ENCODE data around the gene GNL1. TPM values are rescaled to one million over a fixed set of nuclear protein-coding genes. Genes with fewer than 3 reads are reported as not detected.
"Not testable (repeated sequence)": the region's sequence is repeated elsewhere in the genome, so short reads cannot be mapped to it uniquely, and the experiment has no call there.

GNL1 gene
- total RNA-seq, 2 experiments from 2014 or later = 64.0 to 73.5 TPM

- H3K27ac Mint-ChIP-seq = not testable (repeated sequence)
Measured at GRCh38 chr6:30498705-30499104, 57.6 kb downstream of the GNL1 start.

DNA sequence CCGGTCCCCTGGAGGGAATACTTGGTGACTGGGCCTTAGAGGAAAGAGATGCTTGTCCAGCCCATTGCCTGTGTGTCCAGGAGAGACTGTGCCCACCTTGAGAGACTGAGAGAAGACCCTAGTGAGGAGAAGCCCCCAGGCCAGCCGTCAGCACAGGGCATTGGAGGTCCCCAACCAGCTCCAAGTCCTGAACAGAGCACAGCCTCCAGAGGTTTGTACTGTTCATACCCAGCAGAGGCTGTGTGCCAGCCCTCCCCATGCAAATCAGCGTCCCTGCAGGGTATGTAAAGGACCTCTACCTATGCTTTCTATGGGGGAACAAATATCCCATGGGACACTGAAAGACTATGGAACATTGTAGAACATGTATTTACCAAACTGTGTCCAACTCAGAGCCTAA lies 58.6 kb downstream of the GNL1 start:
- Mint-ChIP-seq H3K36me3 (peaks cover 18% of the 10 kb centered on the region), H3K4me1 (peaks cover 49% of the 10 kb centered on the region), H3K4me3 (no peak overlapping the region), H3K27me3 (no peaks in the 10 kb centered on the region), H3K27ac (no peak overlapping the region), H3K9me3 (ENCODE audit: low read depth) (no peaks in the 10 kb centered on the region)
- DNase-seq = no peak
- CTCF ChIA-PET = interaction anchor here (2.5 kb wide), 1 partner anchor 45 kb away, joined by 25 read pairs; no protein-coding TSS in a partner anchor
- ATAC-seq = no peak

More at GRCh38 chr6:30498705-30499104, 57.6 kb downstream of the GNL1 start:
- DNase-seq; H3K36me3 Mint-ChIP-seq; H3K4me3 Mint-ChIP-seq; H3K9me3 Mint-ChIP-seq (ENCODE audit: low read depth); H3K27me3 Mint-ChIP-seq; ATAC-seq: not testable (repeated sequence)
- CTCF ChIA-PET = interaction anchor here (4.7 kb wide), 1 partner anchor 43 kb away, joined by 22 read pairs; no protein-coding TSS in a partner anchor
- peaks cover 40% of the 10 kb centered on the region for H3K4me1 Mint-ChIP-seq

GRCh38 chr6:30497261-30497599 lies 59.1 kb downstream of the GNL1 start:
- H3K36me3 Mint-ChIP-seq = peaks cover 22% of the 10 kb centered on the region
- not testable (repeated sequence) for H3K27me3 Mint-ChIP-seq; H3K27ac Mint-ChIP-seq; H3K4me3 Mint-ChIP-seq; ATAC-seq; H3K9me3 Mint-ChIP-seq (ENCODE audit: low read depth); DNase-seq
- peaks cover 54% of the 10 kb centered on the region for H3K4me1 Mint-ChIP-seq
- CTCF ChIA-PET = interaction anchor here (1.3 to 2.5 kb wide), 2 partner anchors 32 to 46 kb away, joined by 5 to 25 read pairs; no protein-coding TSS in a partner anchor

GRCh38 chr6:30495993-30496392 lies 60.3 kb downstream of the GNL1 start:
- Mint-ChIP-seq H3K27me3 (no peaks in the 10 kb centered on the region), H3K27ac (peak overlapping the region; percentile 18), H3K36me3 (peaks cover 35% of the 10 kb centered on the region), H3K9me3 (ENCODE audit: low read depth) (no peaks in the 10 kb centered on the region), H3K4me1 (peaks cover 62% of the 10 kb centered on the region), H3K4me3 (no peak overlapping the region)
- no peak for DNase-seq
- no peak for ATAC-seq
- CTCF ChIA-PET = interaction anchor here (1.0 to 2.5 kb wide), 6 partner anchors 14 to 47 kb away, joined by 3 to 25 read pairs (median 4); no protein-coding TSS in a partner anchor

DNA sequence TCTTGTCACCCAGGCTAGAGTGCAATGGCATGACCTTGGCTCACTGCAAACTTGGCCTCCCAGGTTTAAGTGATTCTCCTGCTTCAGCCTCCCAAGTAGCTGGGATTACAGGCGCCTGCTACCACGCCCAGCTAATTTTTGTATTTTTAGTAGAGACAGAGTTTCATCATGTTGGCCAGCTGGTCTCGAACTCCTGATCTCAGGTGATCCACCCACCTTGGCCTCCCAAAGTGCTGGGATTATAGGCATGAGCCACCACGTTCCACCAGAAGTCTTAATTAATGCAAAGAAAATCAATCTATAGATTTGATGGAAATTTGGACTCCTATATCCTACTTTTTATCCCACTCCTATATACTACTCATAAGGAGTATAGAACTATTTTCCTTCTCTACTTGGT lies 61.2 kb downstream of the GNL1 start:
- H3K36me3 Mint-ChIP-seq = peaks cover 44% of the 10 kb centered on the region
- CTCF ChIA-PET = interaction anchor here (1.7 to 5.6 kb wide), 2 partner anchors 47 to 51 kb away, joined by 4 to 69 read pairs; no protein-coding TSS in a partner anchor
- peak overlapping the region; percentile 4 for H3K27ac Mint-ChIP-seq
- not testable (repeated sequence) for H3K27me3 Mint-ChIP-seq; H3K4me3 Mint-ChIP-seq; DNase-seq; ATAC-seq; H3K9me3 Mint-ChIP-seq (ENCODE audit: low read depth)
- peaks cover 58% of the 10 kb centered on the region for H3K4me1 Mint-ChIP-seq

- peak overlapping the region; percentile 31 for H3K27ac Mint-ChIP-seq
- no peaks in the 10 kb centered on the region for H3K9me3 Mint-ChIP-seq (ENCODE audit: low read depth)
- H3K27me3 Mint-ChIP-seq = no peaks in the 10 kb centered on the region
- H3K4me3 Mint-ChIP-seq = peak overlapping the region; percentile 27
- H3K36me3 Mint-ChIP-seq = peaks cover 48% of the 10 kb centered on the region
- peaks cover 58% of the 10 kb centered on the region for H3K4me1 Mint-ChIP-seq
- ATAC-seq (no peak), DNase-seq (no peak)
- CTCF ChIA-PET = interaction anchor here (0.5 to 5.6 kb wide), 15 partner anchors 10 to 104 kb away, joined by 3 to 69 read pairs (median 5); no protein-coding TSS in a partner anchor
Measured at GRCh38 chr6:30494291-30494861, 61.9 kb downstream of the GNL1 start.

DNA sequence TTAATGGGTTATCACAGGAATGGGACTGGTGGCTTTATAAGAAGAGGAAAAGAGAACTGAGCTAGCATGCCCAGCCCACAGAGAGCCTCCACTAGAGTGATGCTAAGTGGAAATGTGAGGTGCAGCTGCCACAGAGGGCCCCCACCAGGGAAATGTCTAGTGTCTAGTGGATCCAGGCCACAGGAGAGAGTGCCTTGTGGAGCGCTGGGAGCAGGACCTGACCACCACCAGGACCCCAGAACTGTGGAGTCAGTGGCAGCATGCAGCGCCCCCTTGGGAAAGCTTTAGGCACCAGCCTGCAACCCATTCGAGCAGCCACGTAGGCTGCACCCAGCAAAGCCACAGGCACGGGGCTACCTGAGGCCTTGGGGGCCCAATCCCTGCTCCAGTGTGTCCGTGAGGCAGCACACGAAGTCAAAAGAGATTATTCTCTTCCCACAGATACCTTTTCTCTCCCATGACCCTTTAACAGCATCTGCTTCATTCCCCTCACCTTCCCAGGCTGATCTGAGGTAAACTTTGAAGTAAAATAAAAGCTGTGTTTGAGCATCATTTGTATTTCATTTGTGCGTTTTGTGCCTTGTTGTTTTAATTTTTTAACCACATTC lies 62.5 kb downstream of the GNL1 start:
- Mint-ChIP-seq H3K27ac (peak overlapping the region; percentile 31), H3K4me1 (peaks cover 62% of the 10 kb centered on the region), H3K4me3 (peak overlapping the region; percentile 32), H3K36me3 (peaks cover 52% of the 10 kb centered on the region), H3K9me3 (ENCODE audit: low read depth) (no peaks in the 10 kb centered on the region), H3K27me3 (no peaks in the 10 kb centered on the region)
- DNase-seq (peak; percentile 64), ATAC-seq (no peak)
- CTCF ChIA-PET = interaction anchor here (0.5 to 5.6 kb wide), 17 partner anchors 8 to 105 kb away, joined by 3 to 69 read pairs (median 5); no protein-coding TSS in a partner anchor

DNA sequence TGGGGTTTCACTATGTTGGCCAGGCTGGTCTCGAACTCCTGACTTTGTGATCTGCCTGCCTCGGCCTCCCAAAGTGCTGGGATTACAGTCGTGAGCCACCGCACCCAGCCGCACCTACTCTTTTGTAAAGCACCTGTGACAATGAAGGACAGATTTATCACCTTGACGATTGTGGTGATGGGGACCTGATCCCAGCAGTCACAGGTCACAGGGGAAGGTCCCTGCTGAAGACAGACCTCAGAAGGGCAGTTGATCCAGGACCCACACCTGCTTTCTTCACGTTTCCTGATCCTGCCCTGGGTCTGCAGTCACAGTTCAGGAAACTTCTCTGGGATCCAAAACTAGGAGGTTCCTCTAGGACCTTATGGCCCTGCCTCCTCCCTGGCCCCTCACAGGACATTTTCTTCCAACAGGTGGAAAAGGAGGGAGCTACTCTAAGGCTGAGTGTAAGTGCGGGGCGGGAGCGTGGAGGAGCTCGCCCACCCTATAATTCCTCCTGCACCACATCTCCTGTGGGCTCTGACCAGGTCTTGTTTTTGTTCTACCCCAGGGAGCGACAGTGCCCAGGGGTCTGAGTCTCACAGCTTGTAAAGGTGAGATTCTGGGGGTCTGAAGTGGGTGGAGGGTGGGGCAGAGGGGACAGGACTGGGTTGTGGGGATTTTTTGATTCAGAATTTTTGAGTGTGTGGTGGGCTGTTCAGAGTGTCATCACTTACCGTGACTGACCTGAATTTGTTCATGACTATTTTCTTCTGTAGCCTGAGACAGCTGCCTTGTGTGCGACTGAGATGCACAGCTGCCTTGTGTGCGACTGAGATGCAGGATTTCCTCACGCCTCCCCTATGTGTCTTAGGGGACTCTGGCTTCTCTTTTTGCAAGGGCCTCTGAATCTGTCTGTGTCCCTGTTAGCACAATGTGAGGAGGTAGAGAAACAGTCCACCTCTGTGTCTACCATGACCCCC lies 64.0 kb downstream of the GNL1 start:
- H3K9me3 Mint-ChIP-seq (ENCODE audit: low read depth) = no peaks in the 10 kb centered on the region
- CTCF ChIA-PET = interaction anchor here (0.6 to 5.6 kb wide), 11 partner anchors 8 to 1281 kb away, joined by 3 to 69 read pairs (median 7); no protein-coding TSS in a partner anchor
- ATAC-seq (no peak), DNase-seq (no peak)
- no peaks in the 10 kb centered on the region for H3K27me3 Mint-ChIP-seq
- H3K4me1 Mint-ChIP-seq = peaks cover 67% of the 10 kb centered on the region
- H3K4me3 Mint-ChIP-seq = peak overlapping the region; percentile 99
- H3K27ac Mint-ChIP-seq = peak overlapping the region; percentile 98
- peaks cover 55% of the 10 kb centered on the region for H3K36me3 Mint-ChIP-seq

Small RNA genes lying within 50 kb of the gene (microRNA-seq; reads per million reads assigned to microRNA genes)
- gene MIR877 = 156 reads per million, percentile 70 among the genes with 10 or more reads in this experiment

Other genes with a start within 250 kb of the GNL1 start
- gene TRIM39, start 229.6 kb downstream of the GNL1 start, total RNA-seq = 10 to 100 TPM; 13.6 to 16.4 TPM
- 10 to 100 TPM; 37.7 to 44.0 TPM for gene RPP21, start 211.3 kb downstream of the GNL1 start, total RNA-seq
- gene HLA-E, start 67.0 kb downstream of the GNL1 start, total RNA-seq = 100 to 1,000 TPM; 395 to 602 TPM
- 10 to 100 TPM; 19.5 to 23.6 TPM for gene PRR3, start 806 bp upstream of the GNL1 start, total RNA-seq
- gene ABCF1, start 15.0 kb upstream of the GNL1 start, total RNA-seq = 10 to 100 TPM; 73.8 to 98.6 TPM
- gene PPP1R10, start 60.8 kb upstream of the GNL1 start, total RNA-seq = 100 to 1,000 TPM; 101 to 134 TPM
- 10 to 100 TPM; 48.2 to 65.7 TPM for gene MRPS18B, start 61.4 kb upstream of the GNL1 start, total RNA-seq
- gene ATAT1, start 70.4 kb upstream of the GNL1 start, total RNA-seq = 1 to 10 TPM; 7.5 to 8.4 TPM
- gene C6orf136, start 90.6 kb upstream of the GNL1 start, total RNA-seq = 10 to 100 TPM; 32.5 to 33.9 TPM
- 10 to 100 TPM; 39.5 to 49.6 TPM for gene DHX16, start 116.5 kb upstream of the GNL1 start, total RNA-seq
- gene PPP1R18, start 130.2 kb upstream of the GNL1 start, total RNA-seq = 100 to 1,000 TPM; 257 to 293 TPM
- gene NRM, start 134.5 kb upstream of the GNL1 start, total RNA-seq = 10 to 100 TPM; 30.2 to 36.4 TPM
- 10 to 100 TPM; 67.4 to 83.9 TPM for gene MDC1, start 160.8 kb upstream of the GNL1 start, total RNA-seq
- 1,000 to 10,000 TPM; 1,499 to 1,522 TPM for gene TUBB, start 163.9 kb upstream of the GNL1 start, total RNA-seq
- 100 to 1,000 TPM; 165 to 184 TPM for gene FLOT1, start 186.2 kb upstream of the GNL1 start, total RNA-seq
- gene IER3, start 188.1 kb upstream of the GNL1 start, total RNA-seq = 10 to 100 TPM in 1 of 2 experiments, 1 to 10 TPM in 1; 10.0 to 62.7 TPM